ENCODE data around the gene FAM131A. TPM values are rescaled to one million over a fixed set of nuclear protein-coding genes. Genes with fewer than 3 reads are reported as not detected.
A peak's percentile ranks its signal among the peaks of the same experiment; 100 is the strongest.

The FAM131A gene
- total and polyA plus RNA-seq, 10 of the 15 experiments (the other 5 are each of a cell fraction or from before 2014, with no cell fraction given) = 0.31 to 4.5 (median 1.5) TPM

DNA sequence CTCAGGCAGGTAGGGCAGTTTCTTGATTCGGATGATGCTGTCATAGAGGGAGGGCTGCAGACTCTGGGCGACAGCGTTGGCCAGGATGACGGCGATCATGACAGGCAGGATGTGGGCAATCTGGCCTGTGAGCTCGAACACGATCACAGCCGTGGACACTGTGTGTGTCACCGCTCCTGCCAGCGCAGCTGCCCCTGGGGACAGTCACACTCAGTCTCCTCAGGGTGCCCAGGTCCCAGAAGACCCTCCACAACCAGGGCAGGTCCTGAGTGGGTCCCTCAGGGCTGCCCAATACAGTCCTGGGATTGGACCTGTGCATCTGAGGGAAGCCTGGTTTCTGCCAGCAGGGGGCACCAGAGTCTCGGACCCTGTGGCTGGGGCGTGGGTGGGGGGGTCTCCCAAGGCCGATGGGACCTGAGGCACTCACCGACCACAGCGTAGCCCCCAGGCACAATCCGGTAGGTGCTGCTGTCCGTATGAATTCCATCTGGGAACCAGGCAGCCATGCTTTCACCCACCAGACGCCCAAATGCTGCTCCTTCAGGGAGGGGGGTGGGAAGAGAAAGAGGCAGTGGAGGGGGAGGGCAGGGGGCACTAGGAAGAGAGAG is 16.8 kb downstream of the FAM131A start (continued):
- TF ChIP-seq, protein P1, sequence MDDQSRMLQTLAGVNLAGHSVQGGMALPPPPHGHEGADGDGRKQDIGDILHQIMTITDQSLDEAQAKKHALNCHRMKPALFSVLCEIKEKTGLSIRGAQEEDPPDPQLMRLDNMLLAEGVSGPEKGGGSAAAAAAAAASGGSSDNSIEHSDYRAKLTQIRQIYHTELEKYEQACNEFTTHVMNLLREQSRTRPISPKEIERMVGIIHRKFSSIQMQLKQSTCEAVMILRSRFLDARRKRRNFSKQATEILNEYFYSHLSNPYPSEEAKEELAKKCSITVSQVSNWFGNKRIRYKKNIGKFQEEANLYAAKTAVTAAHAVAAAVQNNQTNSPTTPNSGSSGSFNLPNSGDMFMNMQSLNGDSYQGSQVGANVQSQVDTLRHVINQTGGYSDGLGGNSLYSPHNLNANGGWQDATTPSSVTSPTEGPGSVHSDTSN (IDR thresholded peaks at IDR 0.05; ENCODE audit: insufficient replicate concordance, low read depth, low read length) = no peak

DNA sequence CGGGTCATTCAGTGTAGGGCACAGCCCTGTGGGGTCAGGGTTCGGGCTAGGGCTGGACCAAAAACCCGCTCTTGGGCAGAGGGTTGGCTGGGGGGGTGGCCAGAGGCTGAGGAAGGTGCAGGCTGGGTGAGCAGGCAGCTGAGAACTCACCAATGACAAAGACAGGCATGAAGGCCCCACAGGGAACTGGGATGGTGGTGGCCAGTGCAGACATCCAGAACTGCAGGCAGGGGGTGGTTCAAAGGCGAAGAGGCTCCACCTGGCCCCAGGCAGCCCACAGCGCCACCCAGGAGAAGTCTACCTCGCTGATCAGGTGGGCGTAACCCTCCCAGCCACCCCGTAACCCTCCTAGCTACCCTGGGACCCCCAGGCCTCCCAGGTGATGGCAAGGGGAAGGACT is 17.4 kb downstream of the FAM131A start:
- Histone ChIP-seq H3K27ac (ENCODE audit: control insufficient read depth, insufficient read depth) (no peak overlapping the region), H3K4me1 (ENCODE audit: control insufficient read depth, insufficient read depth, low read length) (no peaks in the 10 kb centered on the region), H4K20me1 (ENCODE audit: control insufficient read depth, insufficient read depth) (no peaks in the 10 kb centered on the region), H3K9ac (ENCODE audit: control insufficient read depth, insufficient read depth, low read length) (no peak overlapping the region), H3K9me3 (replicated peaks; ENCODE audit: control insufficient read depth, insufficient read depth, low read length) (no peaks in the 10 kb centered on the region), H3K79me2 (ENCODE audit: control insufficient read depth, insufficient read depth, low read length) (no peaks in the 10 kb centered on the region), H3K36me3 (ENCODE audit: control insufficient read depth in 2 of 2, insufficient read depth in 2 of 2, low read length in 1 of 2) (no peaks in the 10 kb centered on the region), H3K27me3 (replicated peaks in 1 of 2; ENCODE audit: control insufficient read depth in 2 of 2, insufficient read depth in 2 of 2, low read length in 1 of 2) (no peaks in the 10 kb centered on the region; a peak in 1 of 4 replicates), H2AFZ (ENCODE audit: control insufficient read depth, low read depth, low read length) (no peak overlapping the region), H3K4me2 (ENCODE audit: control insufficient read depth, insufficient read depth) (no peak overlapping the region), H3K4me3 (no peak overlapping the region)
- FAIRE-seq (no peak), DNase-seq (ENCODE audit: low read depth, low spot score) (no peak), ATAC-seq (peak; percentile 13)
- ChIA-PET CTCF (interaction anchor here (0.6 to 3.7 kb wide), 8 partner anchors 16 to 166 kb away, joined by 3 to 16 read pairs (median 4); partner anchors contain the start of gene FAM131A), RAD21 (ENCODE audit: unreplicated experiment) (interaction anchor here (2.6 kb wide), 1 partner anchor 17 kb away, joined by 11 read pairs; no protein-coding TSS in a partner anchor), SMC1A (ENCODE audit: uncharacterized antibody, unreplicated experiment) (interaction anchor here (0.6 to 1.2 kb wide), 3 partner anchors 17 to 158 kb away, joined by 3 read pairs; no protein-coding TSS in a partner anchor), POLR2A (interaction anchor here (1.2 kb wide), 1 partner anchor 13 kb away, joined by 3 read pairs; no protein-coding TSS in a partner anchor)
- intact Hi-C loops (cut with micrococcal nuclease; ENCODE audit: unreplicated experiment) (loop anchor here (1.0 kb wide), 1 partner anchor 159 kb away; no protein-coding TSS in a partner anchor), in situ Hi-C loops (cut with MboI) (no loop called here)
- BruUV-seq (replicated peaks) = no TSS peak
- TF ChIP-seq CEBPZ (IDR thresholded peaks at IDR 0.05; ENCODE audit: low read depth, low read length) (no peak), NFXL1 (IDR thresholded peaks at IDR 0.05; ENCODE audit: borderline replicate concordance) (no peak), IKZF2 (IDR thresholded peaks at IDR 0.05) (no peak)
- WGBS (ENCODE audit: insufficient coverage, insufficient replicate concordance, low lambda C conversion rate, missing lambda C conversion rate) = 56% methylated on average over 8 of the region's 8 CpGs
